Keratinocyte (primary cell): Measurements from ENCODE around the gene SH3RF1. TPM values are rescaled to one million over a fixed set of nuclear protein-coding genes. Genes with fewer than 3 reads are reported as not detected.

Experiments used
- DNase-seq: peaks from one replicate; pipeline ENCODE4 v3.0.0-alpha.2; 2011; ENCODE audit warnings: low read depth, missing footprints, low spot score
- FAIRE-seq: peaks from 2 replicates; lab custom pipeline; 2011; peaks lifted over from hg19 to GRCh38; lab: Jason Lieb, UNC
- H2AFZ ChIP-seq: 2 replicates; pipeline ENCODE4 v1.6.0; 2012; ENCODE audit warnings: low read length, control low read depth, inconsistent platforms; ENCODE audit not compliant: control insufficient read depth
- H3K27ac ChIP-seq: 2 replicates; pipeline ENCODE4 v1.5.1; 2011; ENCODE audit warnings: low read length; ENCODE audit not compliant: control insufficient read depth, insufficient read depth
- H3K27me3 ChIP-seq: 3 replicates; pipeline ENCODE4 v1.6.0; 2011; ENCODE audit warnings: low read length; ENCODE audit not compliant: control insufficient read depth, insufficient read depth; ENCODE audit errors: extremely low read depth
- H3K36me3 ChIP-seq, 2 experiments: 2 replicates in 1 of 2; 3 replicates in 1 of 2; pipeline ENCODE4 v1.5.1; 2011; ENCODE audit warnings: low read length in 2 of 2, mild to moderate bottlenecking in 1 of 2; ENCODE audit not compliant: control insufficient read depth in 2 of 2, insufficient read depth in 2 of 2; ENCODE audit errors: extremely low read depth in 1 of 2
- H3K4me1 ChIP-seq: 3 replicates; pipeline ENCODE4 v1.5.1; 2011; ENCODE audit warnings: low read length; ENCODE audit not compliant: control insufficient read depth, insufficient read depth; ENCODE audit errors: extremely low read depth
- H3K4me2 ChIP-seq: 3 replicates; pipeline ENCODE4 v1.6.0; 2011; ENCODE audit warnings: low read depth, low read length; ENCODE audit not compliant: control insufficient read depth, insufficient read depth; ENCODE audit errors: extremely low read depth
- H3K4me3 ChIP-seq, 3 experiments: fragments of 200-600 bp in 1 of 3; sonication (generic) in 1 of 3; 2 replicates in 2 of 3; 3 replicates in 1 of 3; pipeline ENCODE4 v1.5.1; 2011 to 2016; ENCODE audit warnings: low read length in 3 of 3, mild to moderate bottlenecking in 3 of 3, control low read depth in 2 of 3, inconsistent platforms in 1 of 3, low read depth in 1 of 3, mixed read lengths in 1 of 3, mixed run types in 1 of 3, moderate library complexity in 1 of 3; ENCODE audit not compliant: control insufficient read depth in 2 of 3, insufficient read depth in 2 of 3; ENCODE audit errors: extremely low read depth in 1 of 3
- H3K79me2 ChIP-seq: 2 replicates; pipeline ENCODE4 v1.6.0; 2012; ENCODE audit warnings: low read length; ENCODE audit not compliant: control insufficient read depth, insufficient read depth
- H3K9ac ChIP-seq: 3 replicates; pipeline ENCODE4 v1.6.0; 2011; ENCODE audit warnings: low read length; ENCODE audit not compliant: control insufficient read depth, insufficient read depth; ENCODE audit errors: extremely low read depth
- H3K9me1 ChIP-seq: 3 replicates; pipeline ENCODE4 v1.6.0; 2011; ENCODE audit warnings: low read length; ENCODE audit not compliant: control insufficient read depth, insufficient read depth; ENCODE audit errors: extremely low read depth
- H3K9me3 ChIP-seq: 2 replicates; pipeline ENCODE4 v1.5.1; 2012; ENCODE audit warnings: low read depth, low read length; ENCODE audit not compliant: control insufficient read depth
- H4K20me1 ChIP-seq: 3 replicates; pipeline ENCODE4 v1.6.0; 2011; ENCODE audit warnings: low read length; ENCODE audit not compliant: control insufficient read depth, insufficient read depth; ENCODE audit errors: extremely low read depth
- EZH2 ChIP-seq: IDR thresholded peaks from one replicate; pipeline ENCODE4 v1.6.1; 2012; ENCODE audit warnings: inconsistent platforms, mild to moderate bottlenecking, low read length, moderate library complexity
- dilution Hi-C: fragments of 300-500 bp; cut with MboI; formaldehyde crosslinking; loops from one replicate; pipeline ENCODE4 v1.7.0; 2020; ENCODE audit warnings: low sequenced_read_pairs; ENCODE audit not compliant: extremely low pct_ligation_motif_present
- polyA plus RNA-seq, 5 experiments: library from polyadenylated mRNA; depleted of rRNA in 3 of 5; stranded (reverse) in 3 of 5; stranded (forward) in 1 of 5; unstranded in 1 of 5; fragments of >200 nt; gene quantifications; 1 replicate in 1 of 5; 2 replicates in 3 of 5; 3 replicates in 1 of 5; pipeline versions ENCODE4 v1.2.1 to v1.2.3, GENCODE V29; 2011 to 2012; ENCODE audit warnings: missing spikeins in 2 of 5, low read depth in 1 of 5, low replicate concordance in 1 of 5
- TF ChIP-seq, protein P1 (sequence below), 3 experiments: IDR thresholded peaks in 1 of 3; conservative IDR thresholded peaks in 1 of 3; optimal IDR thresholded peaks in 1 of 3; 2 replicates in 2 of 3; 3 replicates in 1 of 3; pipeline versions ENCODE3 to v1.5.1; 2011; ENCODE audit warnings: low read length in 3 of 3, mild to moderate bottlenecking in 3 of 3, moderate library complexity in 2 of 3, control low read depth in 1 of 3, inconsistent platforms in 1 of 3; ENCODE audit not compliant: insufficient read depth in 2 of 3; ENCODE audit errors: extremely low read depth in 1 of 3

Gene SH3RF1
- polyA plus RNA-seq, 1 donor (not counting 4 experiments of a cell fraction or from before 2014, with no cell fraction given) = 9.5 TPM

GRCh38 chr4:169152899-169153298 lies 117.9 kb downstream of the SH3RF1 start:
- H3K9me1 ChIP-seq = no peaks in the 10 kb centered on the region
- no peaks in the 10 kb centered on the region for H3K27me3 ChIP-seq
- no peak overlapping the region for H3K4me3 ChIP-seq
- peaks cover 4% of the 10 kb centered on the region for H3K79me2 ChIP-seq
- H3K27ac ChIP-seq = no peak overlapping the region
- no peak for FAIRE-seq
- H4K20me1 ChIP-seq = no peaks in the 10 kb centered on the region
- dilution Hi-C loops = no loop called here
- no peaks in the 10 kb centered on the region for H3K9me3 ChIP-seq
- H3K36me3 ChIP-seq = peaks cover 8 to 16% of the 10 kb centered on the region in 2 experiments
- no peak overlapping the region for H3K4me2 ChIP-seq
- H2AFZ ChIP-seq = no peak overlapping the region
- peaks cover 7% of the 10 kb centered on the region for H3K4me1 ChIP-seq
- no peak overlapping the region for H3K9ac ChIP-seq
- no peak for DNase-seq
- TF ChIP-seq EZH2 = no peak
- TF ChIP-seq, protein P1, sequence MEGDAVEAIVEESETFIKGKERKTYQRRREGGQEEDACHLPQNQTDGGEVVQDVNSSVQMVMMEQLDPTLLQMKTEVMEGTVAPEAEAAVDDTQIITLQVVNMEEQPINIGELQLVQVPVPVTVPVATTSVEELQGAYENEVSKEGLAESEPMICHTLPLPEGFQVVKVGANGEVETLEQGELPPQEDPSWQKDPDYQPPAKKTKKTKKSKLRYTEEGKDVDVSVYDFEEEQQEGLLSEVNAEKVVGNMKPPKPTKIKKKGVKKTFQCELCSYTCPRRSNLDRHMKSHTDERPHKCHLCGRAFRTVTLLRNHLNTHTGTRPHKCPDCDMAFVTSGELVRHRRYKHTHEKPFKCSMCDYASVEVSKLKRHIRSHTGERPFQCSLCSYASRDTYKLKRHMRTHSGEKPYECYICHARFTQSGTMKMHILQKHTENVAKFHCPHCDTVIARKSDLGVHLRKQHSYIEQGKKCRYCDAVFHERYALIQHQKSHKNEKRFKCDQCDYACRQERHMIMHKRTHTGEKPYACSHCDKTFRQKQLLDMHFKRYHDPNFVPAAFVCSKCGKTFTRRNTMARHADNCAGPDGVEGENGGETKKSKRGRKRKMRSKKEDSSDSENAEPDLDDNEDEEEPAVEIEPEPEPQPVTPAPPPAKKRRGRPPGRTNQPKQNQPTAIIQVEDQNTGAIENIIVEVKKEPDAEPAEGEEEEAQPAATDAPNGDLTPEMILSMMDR (optimal IDR thresholded peaks at IDR 0.05 in 1 of 3, IDR thresholded peaks at IDR 0.05 in 1 of 3, conservative IDR thresholded peaks at IDR 0.05 in 1 of 3; ENCODE audit: extremely low read depth in 1 of 3, insufficient read depth in 2 of 3, low read length in 3 of 3) = peak; percentile 3 to 41 (median 10)

DNA sequence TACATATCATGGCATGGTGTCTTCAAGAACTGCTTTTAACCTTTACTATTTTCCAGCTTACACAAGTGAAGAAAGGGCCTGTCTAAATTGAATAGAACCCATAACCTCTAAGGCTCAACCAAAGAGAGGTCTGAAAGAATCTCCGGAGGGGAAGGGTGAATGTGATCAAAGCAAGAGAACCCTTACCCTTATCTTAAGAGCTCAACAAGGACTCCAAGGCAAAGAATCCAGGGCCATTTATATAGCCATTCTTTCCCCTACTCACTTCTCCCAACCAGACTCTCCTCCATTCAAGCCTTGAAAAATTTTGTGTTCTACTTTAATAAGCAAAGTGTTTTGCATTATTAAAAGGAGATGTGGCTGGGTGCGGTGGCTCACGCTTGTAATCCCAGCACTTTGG lies 118.7 kb downstream of the SH3RF1 start:
- Histone ChIP-seq H3K4me2 (no peak overlapping the region), H3K27me3 (no peaks in the 10 kb centered on the region), H3K9me1 (no peaks in the 10 kb centered on the region), H2AFZ (no peak overlapping the region), H3K36me3 (peaks cover 8 to 16% of the 10 kb centered on the region in 2 experiments), H4K20me1 (no peaks in the 10 kb centered on the region), H3K9ac (no peak overlapping the region), H3K4me1 (peaks cover 14% of the 10 kb centered on the region), H3K9me3 (no peaks in the 10 kb centered on the region), H3K27ac (no peak overlapping the region), H3K4me3 (no peak overlapping the region), H3K79me2 (peaks cover 3% of the 10 kb centered on the region)
- no peak for FAIRE-seq
- dilution Hi-C loops = no loop called here
- no peak for DNase-seq
- TF ChIP-seq EZH2 = no peak
- TF ChIP-seq, protein P1 (optimal IDR thresholded peaks at IDR 0.05 in 1 of 3, IDR thresholded peaks at IDR 0.05 in 1 of 3, conservative IDR thresholded peaks at IDR 0.05 in 1 of 3; ENCODE audit: extremely low read depth in 1 of 3, insufficient read depth in 2 of 3, low read length in 3 of 3) = no peak
